GM18505 (cell line): ENCODE measurements around the gene CSF2RB.

Source experiments
- ATAC-seq: cut with Tn5 transposase; IDR thresholded peaks from one replicate; pipeline ENCODE4 v1.9.1; 2021; ENCODE audit not compliant: unreplicated experiment
- POLR2A ChIP-seq: IDR thresholded peaks from 4 replicates; pipeline ENCODE4 v1.6.1; 2011; ENCODE audit warnings: borderline replicate concordance; ENCODE audit not compliant: insufficient read depth, insufficient read length; ENCODE audit errors: extremely low read depth

CSF2RB gene

GRCh38 chr22:36930041-36930935 is 16.9 kb downstream of the CSF2RB start:
- ATAC-seq, result no peak
- TF ChIP-seq POLR2A, result no peak

- ATAC-seq, result no peak
- TF ChIP-seq POLR2A, result no peak
These were observed 18.0 kb downstream of the CSF2RB start for GRCh38 chr22:36931446-36931845.

GRCh38 chr22:36933629-36934417 is 20.4 kb downstream of the CSF2RB start:
- TF ChIP-seq POLR2A, result no peak
- ATAC-seq, result no peak

GRCh38 chr22:36934418-36935312 is 21.2 kb downstream of the CSF2RB start:
- ATAC-seq, result no peak
- TF ChIP-seq POLR2A, result no peak

- no peak for TF ChIP-seq POLR2A
- ATAC-seq, result no peak
These were observed 21.8 kb downstream of the CSF2RB start for GRCh38 chr22:36935313-36935610.

GRCh38 chr22:36935694-36936093 is 22.3 kb downstream of the CSF2RB start:
- TF ChIP-seq POLR2A, result no peak
- ATAC-seq, result no peak

GRCh38 chr22:36936362-36937116 is 23.1 kb downstream of the CSF2RB start:
- no peak for TF ChIP-seq POLR2A
- ATAC-seq, result no peak

GRCh38 chr22:36937319-36938027 is 24.0 kb downstream of the CSF2RB start:
- ATAC-seq, result no peak

GRCh38 chr22:36938028-36938425 is 24.6 kb downstream of the CSF2RB start:
- no peak for TF ChIP-seq POLR2A
- ATAC-seq, result no peak

More at GRCh38 chr22:36937319-36938027, 24.0 kb downstream of the CSF2RB start:
- no peak for TF ChIP-seq POLR2A

GRCh38 chr22:36938886-36939285 is 25.5 kb downstream of the CSF2RB start:
- no peak for ATAC-seq
- TF ChIP-seq POLR2A, result no peak

- ATAC-seq, result no peak
- no peak for TF ChIP-seq POLR2A
These were observed 27.2 kb downstream of the CSF2RB start for GRCh38 chr22:36940676-36941075.

- no peak for ATAC-seq
- TF ChIP-seq POLR2A, result no peak
These were observed 29.1 kb downstream of the CSF2RB start for GRCh38 chr22:36942556-36942955.

- TF ChIP-seq POLR2A, result no peak
- ATAC-seq, result no peak
These were observed 33.2 kb downstream of the CSF2RB start for GRCh38 chr22:36946421-36947158.
